Measurements from ENCODE around the gene TMEM141. TPM values are rescaled to one million over a fixed set of nuclear protein-coding genes. Genes with fewer than 3 reads are reported as not detected.

Gene TMEM141
- total and polyA plus RNA-seq, 7 experiments from 2014 or later, result 27.2 to 54.9 (median 30.6) TPM

DNA sequence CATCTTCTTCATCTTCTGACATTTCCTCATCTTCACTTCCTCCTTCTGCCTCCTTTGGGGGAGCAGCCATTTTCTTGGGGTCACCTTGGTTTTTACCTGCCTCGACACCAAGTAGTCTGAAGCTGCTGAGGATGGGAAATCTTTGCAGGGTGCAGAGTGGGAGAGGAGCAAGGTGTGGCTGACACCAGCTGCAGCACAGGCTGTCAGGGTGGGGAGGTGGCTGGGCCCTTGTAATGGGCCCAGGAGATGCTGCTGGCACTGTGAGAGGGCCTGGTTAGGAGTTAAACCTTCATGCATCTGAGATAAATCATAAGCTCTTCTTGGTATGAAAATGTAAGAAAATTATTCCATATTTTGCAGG, 24.3 kb downstream of the TMEM141 start:
- H3K27ac ChIP-seq (ENCODE audit: low read depth, low read length), result no peak overlapping the region
- Mint-ChIP-seq H3K36me3 (peaks cover 13 to 23% (median 21%) of the 10 kb centered on the region in 5 donors), H3K27ac (no peak overlapping the region), H3K9me3 (no peaks in the 10 kb centered on the region), H3K4me3 (peak overlapping the region in 1 of 10 donors; percentile 46), H3K27me3 (no peaks in the 10 kb centered on the region), H3K4me1 (peaks cover 31 to 46% (median 38%) of the 10 kb centered on the region in 7 donors)
- ChIA-PET POLR2A (interaction anchor here (0.6 to 1.0 kb wide), 3 partner anchors 8 to 395 kb away, joined by 3 read pairs; no protein-coding TSS in a partner anchor), CTCF (no interaction called here)
- DNase-seq (no peak), ATAC-seq (no peak)
- no peak overlapping the region for H3K4me3 ChIP-seq (ENCODE audit: low read length)
- no peaks in the 10 kb centered on the region for H3K9me3 ChIP-seq (ENCODE audit: control insufficient read depth in 2 of 3, low read length in 3 of 3)
- peaks cover 0 to 4% of the 10 kb centered on the region in 2 donors for H3K4me1 ChIP-seq (ENCODE audit: control insufficient read depth in 2 of 2, insufficient read depth in 2 of 2, low read length in 2 of 2)
- H3K36me3 ChIP-seq (ENCODE audit: control insufficient read depth in 2 of 3, insufficient read depth in 3 of 3, low read length in 3 of 3), result no peaks in the 10 kb centered on the region
- intact Hi-C loops (cut with micrococcal nuclease), result no loop called here
- H3K27me3 ChIP-seq (ENCODE audit: control insufficient read depth in 2 of 2, insufficient read depth in 2 of 2, low read length in 2 of 2), result no peaks in the 10 kb centered on the region

DNA sequence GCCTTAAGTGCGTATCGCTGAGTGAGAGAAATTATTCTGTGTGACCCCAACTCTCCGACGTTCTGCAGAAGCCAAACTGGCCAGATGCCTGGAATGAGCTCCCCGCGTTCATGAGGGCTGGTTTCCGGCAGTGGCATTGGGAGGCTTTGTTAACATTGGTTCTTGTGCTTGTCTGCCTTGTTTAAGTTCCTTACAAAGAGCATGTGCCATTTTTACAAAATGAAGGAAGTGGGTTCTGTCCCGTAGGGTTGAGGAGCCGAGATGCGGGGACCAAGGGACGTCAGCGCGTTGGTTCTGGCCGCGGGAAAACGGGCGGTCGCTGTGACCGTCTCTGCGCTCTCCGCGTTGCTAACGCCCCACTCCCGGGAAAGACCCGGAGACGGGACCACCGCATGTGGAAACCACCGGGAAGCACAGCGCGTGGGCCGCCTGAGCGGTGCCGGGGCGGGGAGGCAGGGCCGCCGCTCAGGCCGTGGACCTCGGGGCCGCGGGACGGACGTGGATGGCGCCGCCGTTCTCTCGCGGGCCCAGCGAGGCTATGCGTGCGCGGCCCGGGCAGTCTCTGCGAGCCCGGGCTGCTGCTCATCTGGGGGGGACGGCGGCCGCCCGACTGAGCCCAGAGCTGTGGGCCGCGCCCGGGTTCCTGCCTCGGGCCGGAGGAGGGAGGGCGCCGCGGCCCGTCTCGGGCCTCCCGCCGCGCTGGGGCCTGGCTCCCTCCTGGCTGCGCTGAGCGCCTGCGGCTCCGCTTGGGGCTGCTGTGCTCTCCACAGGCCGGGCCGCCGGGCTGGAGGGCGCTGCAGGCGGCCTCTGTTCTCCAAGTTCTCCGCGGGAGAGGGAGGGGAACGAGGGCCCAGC, 30.1 kb downstream of the TMEM141 start:
- CTCF ChIA-PET, result interaction anchor here (0.8 kb wide), 1 partner anchor 214 kb away, joined by 4 read pairs; no protein-coding TSS in a partner anchor
- POLR2A ChIA-PET, result no interaction called here
- no peaks in the 10 kb centered on the region for H3K9me3 Mint-ChIP-seq
- Histone ChIP-seq H3K4me3 (ENCODE audit: low read length) (no peak overlapping the region), H3K27me3 (ENCODE audit: control insufficient read depth in 2 of 2, insufficient read depth in 2 of 2, low read length in 2 of 2) (no peaks in the 10 kb centered on the region), H3K36me3 (ENCODE audit: control insufficient read depth in 2 of 3, insufficient read depth in 3 of 3, low read length in 3 of 3) (peaks cover 0 to 31% (median 0%) of the 10 kb centered on the region in 3 experiments), H3K9me3 (ENCODE audit: control insufficient read depth in 2 of 3, low read length in 3 of 3) (no peaks in the 10 kb centered on the region), H3K27ac (ENCODE audit: low read depth, low read length) (no peak overlapping the region), H3K4me1 (ENCODE audit: control insufficient read depth in 2 of 2, insufficient read depth in 2 of 2, low read length in 2 of 2) (no peaks in the 10 kb centered on the region)
- H3K4me3 Mint-ChIP-seq, result peak overlapping the region in 4 of 10 donors; percentile 27 to 63 (median 43)
- H3K36me3 Mint-ChIP-seq, result peaks cover 0 to 6% (median 4%) of the 10 kb centered on the region in 5 donors
- DNase-seq (no peak), ATAC-seq (peak; percentile 36)
- intact Hi-C loops (cut with micrococcal nuclease), result no loop called here
- peak overlapping the region in 1 of 9 donors; percentile 69 for H3K27ac Mint-ChIP-seq
- peaks cover 10 to 17% (median 15%) of the 10 kb centered on the region in 7 donors for H3K4me1 Mint-ChIP-seq
- no peaks in the 10 kb centered on the region for H3K27me3 Mint-ChIP-seq

DNA sequence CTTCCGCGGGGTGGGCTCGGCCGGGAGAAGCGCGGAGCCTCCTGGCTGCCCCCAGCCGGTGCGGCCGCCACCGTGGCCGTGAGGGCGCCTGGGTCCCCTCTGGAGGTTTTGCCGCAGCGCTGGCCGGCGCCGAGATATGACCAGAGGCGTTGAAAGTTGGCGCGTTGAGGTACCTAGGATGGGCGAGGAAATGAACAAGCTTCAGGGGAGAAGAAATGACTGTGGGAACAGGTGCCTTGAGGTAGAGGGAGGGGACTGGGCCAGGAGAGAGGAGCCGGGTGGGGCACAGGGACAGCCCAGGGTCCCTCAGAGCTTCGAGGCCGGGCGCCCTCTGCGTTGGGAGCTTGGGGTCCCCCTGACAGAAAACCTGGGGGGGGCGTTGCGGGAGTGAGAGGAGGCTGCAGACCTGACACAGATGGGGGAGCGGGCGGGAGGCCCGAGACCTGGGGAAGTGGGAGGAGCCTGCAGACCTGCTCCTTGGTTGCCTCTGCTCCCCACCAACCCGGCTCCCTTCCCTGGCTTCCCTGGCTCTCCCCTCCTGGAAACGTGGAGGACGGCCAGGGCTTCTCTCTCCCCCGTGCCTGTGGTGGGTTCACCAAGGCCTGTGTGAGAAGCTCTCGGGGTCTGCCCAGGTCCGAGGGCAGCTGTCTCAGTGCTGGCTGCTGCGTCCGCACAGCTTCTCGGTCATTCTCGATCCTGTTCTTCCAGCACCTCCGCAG, 30.8 kb downstream of the TMEM141 start:
- Histone ChIP-seq H3K27me3 (ENCODE audit: control insufficient read depth in 2 of 2, insufficient read depth in 2 of 2, low read length in 2 of 2) (no peaks in the 10 kb centered on the region), H3K4me1 (ENCODE audit: control insufficient read depth in 2 of 2, insufficient read depth in 2 of 2, low read length in 2 of 2) (no peaks in the 10 kb centered on the region), H3K36me3 (ENCODE audit: control insufficient read depth in 2 of 3, insufficient read depth in 3 of 3, low read length in 3 of 3) (peaks cover 0 to 39% (median 0%) of the 10 kb centered on the region in 3 experiments), H3K9me3 (ENCODE audit: control insufficient read depth in 2 of 3, low read length in 3 of 3) (no peaks in the 10 kb centered on the region), H3K27ac (ENCODE audit: low read depth, low read length) (no peak overlapping the region), H3K4me3 (ENCODE audit: low read length) (no peak overlapping the region)
- no peaks in the 10 kb centered on the region for H3K27me3 Mint-ChIP-seq
- CTCF ChIA-PET, result no interaction called here
- H3K9me3 Mint-ChIP-seq, result no peaks in the 10 kb centered on the region
- ATAC-seq, result no peak
- no peak for DNase-seq
- intact Hi-C loops (cut with micrococcal nuclease), result no loop called here
- POLR2A ChIA-PET, result no interaction called here
- H3K27ac Mint-ChIP-seq, result no peak overlapping the region
- H3K36me3 Mint-ChIP-seq, result peaks cover 0 to 4% (median 2%) of the 10 kb centered on the region in 5 donors
- peaks cover 9 to 14% (median 12%) of the 10 kb centered on the region in 7 donors for H3K4me1 Mint-ChIP-seq
- H3K4me3 Mint-ChIP-seq, result no peak overlapping the region

DNA sequence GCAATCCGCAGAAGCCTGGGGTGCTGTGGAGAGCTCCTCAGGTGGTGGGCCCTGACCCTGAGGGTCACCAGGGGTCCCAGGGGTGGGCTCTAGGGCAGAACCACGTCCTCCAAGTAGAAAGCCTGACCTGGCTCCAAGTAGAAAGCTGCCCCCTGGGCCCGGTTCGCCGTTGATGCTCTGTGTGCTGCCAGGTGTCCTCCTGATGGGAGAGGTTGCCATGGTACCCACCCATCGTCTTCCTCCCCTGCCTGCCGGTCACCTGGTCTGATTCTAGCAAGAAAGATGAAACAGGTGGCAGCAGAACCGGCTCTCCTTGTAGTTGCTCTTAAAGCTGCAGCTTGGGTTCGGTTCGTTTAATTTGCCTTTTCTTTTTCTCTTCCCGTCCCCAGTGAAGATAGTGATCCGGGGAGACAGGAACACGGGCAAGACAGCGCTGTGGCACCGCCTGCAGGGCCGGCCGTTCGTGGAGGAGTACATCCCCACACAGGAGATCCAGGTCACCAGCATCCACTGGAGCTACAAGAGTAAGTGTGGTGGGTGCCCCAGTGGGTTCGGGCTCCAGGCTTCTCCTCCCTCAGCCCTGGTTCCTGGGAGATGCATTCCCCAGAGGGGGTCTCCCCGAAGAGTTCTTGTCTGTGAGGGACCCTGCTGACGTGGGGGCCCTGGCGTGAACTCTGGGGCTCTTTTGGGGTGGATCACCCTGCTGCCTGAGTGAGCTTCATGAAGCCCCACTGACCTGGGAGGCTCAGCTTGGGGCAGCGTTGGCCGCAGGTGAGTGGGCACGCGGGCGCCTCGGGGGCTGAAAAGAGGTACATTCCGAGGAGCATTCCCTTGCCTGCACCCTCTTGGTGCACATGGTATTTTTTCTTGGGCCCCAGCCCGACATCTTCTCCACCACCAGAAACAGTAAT, 32.2 kb downstream of the TMEM141 start:
- intact Hi-C loops (cut with micrococcal nuclease), result no loop called here
- H3K27ac ChIP-seq (ENCODE audit: low read depth, low read length), result no peak overlapping the region
- H3K4me3 ChIP-seq (ENCODE audit: low read length), result no peak overlapping the region
- peaks cover 0 to 48% (median 0%) of the 10 kb centered on the region in 3 experiments for H3K36me3 ChIP-seq (ENCODE audit: control insufficient read depth in 2 of 3, insufficient read depth in 3 of 3, low read length in 3 of 3)
- Mint-ChIP-seq H3K9me3 (no peaks in the 10 kb centered on the region), H3K36me3 (peaks cover 0 to 2% (median 0%) of the 10 kb centered on the region in 5 donors), H3K27ac (no peak overlapping the region), H3K4me3 (no peak overlapping the region), H3K4me1 (peaks cover 7 to 12% (median 11%) of the 10 kb centered on the region in 7 donors), H3K27me3 (no peaks in the 10 kb centered on the region)
- no peaks in the 10 kb centered on the region for H3K9me3 ChIP-seq (ENCODE audit: control insufficient read depth in 2 of 3, low read length in 3 of 3)
- no peaks in the 10 kb centered on the region for H3K27me3 ChIP-seq (ENCODE audit: control insufficient read depth in 2 of 2, insufficient read depth in 2 of 2, low read length in 2 of 2)
- ATAC-seq (no peak), DNase-seq (no peak)
- POLR2A ChIA-PET, result interaction anchor here (0.6 to 0.8 kb wide), 2 partner anchors 636 to 859 kb away, joined by 3 to 4 read pairs; partner anchors contain the start of gene NSMF
- H3K4me1 ChIP-seq (ENCODE audit: control insufficient read depth in 2 of 2, insufficient read depth in 2 of 2, low read length in 2 of 2), result no peaks in the 10 kb centered on the region
- CTCF ChIA-PET, result no interaction called here

DNA sequence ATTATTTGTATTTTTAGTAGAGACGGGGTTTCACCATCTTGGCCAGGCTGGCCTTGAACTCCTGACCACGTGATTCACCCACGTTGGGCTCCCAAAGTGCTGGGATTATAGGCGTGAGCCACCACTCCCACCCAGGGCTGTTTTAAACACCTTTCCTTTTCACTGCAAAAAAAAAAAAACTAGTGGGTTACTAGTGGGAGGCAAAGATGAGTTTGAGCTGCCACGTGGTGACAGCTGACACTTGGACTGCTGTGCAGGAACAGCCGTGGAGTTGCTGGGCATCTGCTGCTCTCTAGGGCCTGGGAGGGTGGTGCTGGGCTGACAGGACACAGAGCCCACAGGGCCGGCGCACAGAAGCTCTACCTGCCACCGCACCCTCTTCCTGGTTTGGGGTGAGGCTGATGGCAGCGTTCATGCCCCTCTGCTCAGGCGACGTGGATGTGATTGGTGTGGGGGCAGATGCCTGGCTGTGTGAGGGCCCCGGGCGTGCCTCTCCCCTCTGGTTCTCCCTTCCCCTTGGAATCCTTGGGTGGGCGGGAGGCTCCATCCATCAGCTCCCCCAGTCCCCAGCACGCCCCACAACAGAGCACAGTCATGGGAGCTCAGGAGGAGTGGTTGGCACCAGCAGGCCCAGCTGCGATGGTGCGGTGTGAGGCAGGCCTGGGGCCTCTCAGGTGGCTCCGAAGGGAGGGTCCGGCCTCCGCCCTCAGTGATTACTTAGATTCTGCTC, 33.5 kb downstream of the TMEM141 start:
- POLR2A ChIA-PET, result interaction anchor here (0.7 to 0.8 kb wide), 2 partner anchors 374 to 857 kb away, joined by 3 to 4 read pairs; no protein-coding TSS in a partner anchor
- H3K36me3 ChIP-seq (ENCODE audit: control insufficient read depth in 2 of 3, insufficient read depth in 3 of 3, low read length in 3 of 3), result peaks cover 0 to 61% (median 3%) of the 10 kb centered on the region in 3 experiments
- no peak overlapping the region for H3K4me3 ChIP-seq (ENCODE audit: low read length)
- Mint-ChIP-seq H3K9me3 (no peaks in the 10 kb centered on the region), H3K27me3 (no peaks in the 10 kb centered on the region), H3K36me3 (peaks cover 0 to 3% (median 0%) of the 10 kb centered on the region in 5 donors), H3K4me1 (peaks cover 5 to 9% (median 6%) of the 10 kb centered on the region in 7 donors), H3K27ac (no peak overlapping the region), H3K4me3 (no peak overlapping the region)
- H3K4me1 ChIP-seq (ENCODE audit: control insufficient read depth in 2 of 2, insufficient read depth in 2 of 2, low read length in 2 of 2), result no peaks in the 10 kb centered on the region
- intact Hi-C loops (cut with micrococcal nuclease), result no loop called here
- DNase-seq (no peak), ATAC-seq (no peak)
- H3K27ac ChIP-seq (ENCODE audit: low read depth, low read length), result no peak overlapping the region
- CTCF ChIA-PET, result no interaction called here
- H3K27me3 ChIP-seq (ENCODE audit: control insufficient read depth in 2 of 2, insufficient read depth in 2 of 2, low read length in 2 of 2), result no peaks in the 10 kb centered on the region
- no peaks in the 10 kb centered on the region for H3K9me3 ChIP-seq (ENCODE audit: control insufficient read depth in 2 of 3, low read length in 3 of 3)
